ENCODE measurements around the gene KLHL18.

- TF ChIP-seq CTCF (IDR thresholded peaks at IDR 0.05) (no peak), POLR2A (IDR thresholded peaks at IDR 0.05; ENCODE audit: low read depth) (no peak), POLR2AphosphoS5 (IDR thresholded peaks at IDR 0.05) (no peak), EP300 (IDR thresholded peaks at IDR 0.05) (no peak)
Measured at GRCh38 chr3:47394881-47395280, 112.1 kb downstream of the KLHL18 start.

Data from esophagus muscularis mucosa (tissue), 4 donors.